WERI-Rb-1 (cell line): ENCODE measurements around the gene DHRS9.

Source experiments
- DNase-seq: peaks from one replicate; pipeline ENCODE4 v3.0.0-alpha.2; 2020
- H3K27ac ChIP-seq: fragments of 250-450 bp; sonication (Bioruptor Pico); 2 replicates; pipeline ENCODE4 v1.5.1; 2020; ENCODE audit warnings: mild to moderate bottlenecking, moderate library complexity
- H3K27me3 ChIP-seq: fragments of 250-450 bp; sonication (Bioruptor Pico); 2 replicates; pipeline ENCODE4 v1.5.1; 2021; ENCODE audit warnings: mild to moderate bottlenecking, low read depth, moderate library complexity; ENCODE audit not compliant: insufficient read depth, severe bottlenecking
- H3K36me3 ChIP-seq: fragments of 250-450 bp; sonication (Bioruptor Pico); 2 replicates; pipeline ENCODE4 v1.5.1; 2020; ENCODE audit warnings: mild to moderate bottlenecking, moderate library complexity
- H3K4me3 ChIP-seq: 2 replicates; pipeline ENCODE4 v1.5.1; 2011; ENCODE audit warnings: low read depth, mild to moderate bottlenecking, control low read depth, low read length
- H3K9me3 ChIP-seq: fragments of 250-450 bp; sonication (Bioruptor Pico); 2 replicates; pipeline ENCODE4 v1.5.1; 2021; ENCODE audit warnings: mild to moderate bottlenecking, moderate library complexity; ENCODE audit not compliant: severe bottlenecking
- TF ChIP-seq, protein P1 (sequence below): IDR thresholded peaks from 2 replicates; pipeline ENCODE4 v1.5.1; 2011; ENCODE audit warnings: low read depth, mild to moderate bottlenecking, control low read depth, inconsistent platforms, low read length

DHRS9 gene

DNA sequence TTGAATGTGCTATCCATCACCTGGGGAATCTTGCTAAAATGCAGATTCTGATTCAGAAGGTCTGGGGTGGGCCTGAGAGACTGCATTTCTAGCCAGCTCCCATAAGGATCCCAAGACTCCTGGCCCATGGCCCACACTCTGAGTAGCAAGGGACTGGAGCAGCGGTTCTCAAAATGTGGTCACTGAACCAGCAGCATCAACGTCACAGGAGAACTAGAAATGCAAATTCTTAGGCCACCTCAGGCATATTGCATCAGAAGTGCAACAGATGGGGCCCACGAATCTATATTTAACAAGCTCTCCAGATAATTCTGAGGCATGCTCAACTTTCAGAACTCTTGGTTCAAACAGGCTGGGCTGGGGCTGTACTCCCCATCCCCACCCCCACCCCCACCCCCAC, 74.6 kb downstream of the DHRS9 start:
- no peak overlapping the region for H3K27ac ChIP-seq
- no peaks in the 10 kb centered on the region for H3K36me3 ChIP-seq
- TF ChIP-seq, protein P1, sequence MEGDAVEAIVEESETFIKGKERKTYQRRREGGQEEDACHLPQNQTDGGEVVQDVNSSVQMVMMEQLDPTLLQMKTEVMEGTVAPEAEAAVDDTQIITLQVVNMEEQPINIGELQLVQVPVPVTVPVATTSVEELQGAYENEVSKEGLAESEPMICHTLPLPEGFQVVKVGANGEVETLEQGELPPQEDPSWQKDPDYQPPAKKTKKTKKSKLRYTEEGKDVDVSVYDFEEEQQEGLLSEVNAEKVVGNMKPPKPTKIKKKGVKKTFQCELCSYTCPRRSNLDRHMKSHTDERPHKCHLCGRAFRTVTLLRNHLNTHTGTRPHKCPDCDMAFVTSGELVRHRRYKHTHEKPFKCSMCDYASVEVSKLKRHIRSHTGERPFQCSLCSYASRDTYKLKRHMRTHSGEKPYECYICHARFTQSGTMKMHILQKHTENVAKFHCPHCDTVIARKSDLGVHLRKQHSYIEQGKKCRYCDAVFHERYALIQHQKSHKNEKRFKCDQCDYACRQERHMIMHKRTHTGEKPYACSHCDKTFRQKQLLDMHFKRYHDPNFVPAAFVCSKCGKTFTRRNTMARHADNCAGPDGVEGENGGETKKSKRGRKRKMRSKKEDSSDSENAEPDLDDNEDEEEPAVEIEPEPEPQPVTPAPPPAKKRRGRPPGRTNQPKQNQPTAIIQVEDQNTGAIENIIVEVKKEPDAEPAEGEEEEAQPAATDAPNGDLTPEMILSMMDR = no peak
- H3K9me3 ChIP-seq = no peaks in the 10 kb centered on the region
- no peak for DNase-seq
- H3K4me3 ChIP-seq = no peak overlapping the region
- H3K27me3 ChIP-seq = peaks cover 15% of the 10 kb centered on the region
